ENCODE results near the gene INA. TPM values are rescaled to one million over a fixed set of nuclear protein-coding genes. Genes with fewer than 3 reads are reported as not detected.
A peak's percentile ranks its signal among the peaks of the same experiment; 100 is the strongest.

The INA gene
- total and polyA plus RNA-seq, 12 donors: 0.18 to 18.3 (median 6.8) TPM; not detected in 1

GRCh38 chr10:103307594-103307993 lies 30.7 kb downstream of the INA start:
- Histone ChIP-seq H3K4me3 (no peak overlapping the region), H3K9me3 (replicated peaks in 1 of 3) (no peaks in the 10 kb centered on the region), H3K27ac (no peak overlapping the region), H3K27me3 (no peaks in the 10 kb centered on the region), H3K36me3 (replicated peaks in 1 of 2) (peaks cover 0 to 14% of the 10 kb centered on the region in 2 donors), H3K4me1 (replicated peaks in 1 of 2) (no peaks in the 10 kb centered on the region)
- DNase-seq: no peak
- TF ChIP-seq POLR2A (IDR thresholded peaks at IDR 0.05): no peak
- TF ChIP-seq, protein P1, sequence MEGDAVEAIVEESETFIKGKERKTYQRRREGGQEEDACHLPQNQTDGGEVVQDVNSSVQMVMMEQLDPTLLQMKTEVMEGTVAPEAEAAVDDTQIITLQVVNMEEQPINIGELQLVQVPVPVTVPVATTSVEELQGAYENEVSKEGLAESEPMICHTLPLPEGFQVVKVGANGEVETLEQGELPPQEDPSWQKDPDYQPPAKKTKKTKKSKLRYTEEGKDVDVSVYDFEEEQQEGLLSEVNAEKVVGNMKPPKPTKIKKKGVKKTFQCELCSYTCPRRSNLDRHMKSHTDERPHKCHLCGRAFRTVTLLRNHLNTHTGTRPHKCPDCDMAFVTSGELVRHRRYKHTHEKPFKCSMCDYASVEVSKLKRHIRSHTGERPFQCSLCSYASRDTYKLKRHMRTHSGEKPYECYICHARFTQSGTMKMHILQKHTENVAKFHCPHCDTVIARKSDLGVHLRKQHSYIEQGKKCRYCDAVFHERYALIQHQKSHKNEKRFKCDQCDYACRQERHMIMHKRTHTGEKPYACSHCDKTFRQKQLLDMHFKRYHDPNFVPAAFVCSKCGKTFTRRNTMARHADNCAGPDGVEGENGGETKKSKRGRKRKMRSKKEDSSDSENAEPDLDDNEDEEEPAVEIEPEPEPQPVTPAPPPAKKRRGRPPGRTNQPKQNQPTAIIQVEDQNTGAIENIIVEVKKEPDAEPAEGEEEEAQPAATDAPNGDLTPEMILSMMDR (IDR thresholded peaks at IDR 0.05): no peak
- intact Hi-C loops (cut with DNase I): no loop called here
- 95 to 98% (median 96%) methylated on average over 5 of the region's 5 CpGs for WGBS, 4 donors

DNA sequence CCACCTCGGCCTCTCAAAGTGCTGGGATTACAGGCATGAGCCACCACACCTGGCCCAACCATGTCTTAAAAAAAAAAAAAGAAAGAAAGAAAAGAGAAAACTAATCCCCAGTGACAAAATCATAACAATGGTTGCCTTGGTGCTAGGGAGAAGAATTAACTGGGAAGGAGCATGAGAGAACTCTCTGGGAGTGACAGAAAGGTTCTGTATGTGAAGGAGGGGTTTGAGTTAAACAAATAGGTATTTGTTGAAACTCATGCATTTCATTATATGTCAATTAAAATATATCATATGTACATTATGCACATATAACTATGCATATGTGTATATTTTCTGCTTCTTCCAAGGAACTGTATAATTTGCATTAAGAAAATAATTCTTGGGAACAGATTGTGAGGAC lies 33.3 kb downstream of the INA start:
- Histone ChIP-seq H3K9me3 (replicated peaks in 1 of 3) (no peaks in the 10 kb centered on the region), H3K36me3 (replicated peaks in 1 of 2) (peaks cover 0 to 32% of the 10 kb centered on the region in 2 donors), H3K27ac (no peak overlapping the region), H3K4me3 (no peak overlapping the region), H3K4me1 (replicated peaks in 1 of 2) (no peaks in the 10 kb centered on the region), H3K27me3 (no peaks in the 10 kb centered on the region)
- TF ChIP-seq, protein P1 (IDR thresholded peaks at IDR 0.05): no peak
- no peak for TF ChIP-seq POLR2A (IDR thresholded peaks at IDR 0.05)
- no peak for DNase-seq
- intact Hi-C loops (cut with DNase I): no loop called here
- 86 to 100% (median 97%) methylated on average over 1 of the region's 1 CpG for WGBS, 4 donors

DNA sequence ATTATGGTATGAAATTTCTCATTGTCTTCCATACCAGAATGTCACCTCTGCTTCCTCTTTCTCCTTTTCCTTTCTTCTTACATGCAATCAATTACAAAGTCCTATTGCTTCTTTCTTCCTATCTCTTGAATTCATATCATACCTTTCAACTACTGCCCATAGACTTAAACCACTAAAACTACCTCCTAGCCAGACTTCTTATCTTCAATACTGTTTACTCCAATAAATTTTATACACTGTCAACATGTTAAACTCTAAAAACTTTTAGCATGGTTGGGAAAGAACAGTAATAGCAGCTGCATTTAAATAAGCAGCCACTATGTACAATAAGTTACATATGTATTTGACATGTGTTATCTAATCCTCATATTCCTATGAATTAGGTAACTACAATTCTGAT lies 39.1 kb downstream of the INA start:
- TF ChIP-seq, protein P1 (IDR thresholded peaks at IDR 0.05): no peak
- TF ChIP-seq POLR2A (IDR thresholded peaks at IDR 0.05): no peak
- intact Hi-C loops (cut with DNase I): no loop called here
- no peaks in the 10 kb centered on the region for H3K9me3 ChIP-seq (replicated peaks in 1 of 3)
- peaks cover 0 to 38% of the 10 kb centered on the region in 2 donors for H3K36me3 ChIP-seq (replicated peaks in 1 of 2)
- no peak overlapping the region for H3K4me3 ChIP-seq
- H3K27me3 ChIP-seq: no peaks in the 10 kb centered on the region
- DNase-seq: no peak
- no peak overlapping the region for H3K27ac ChIP-seq
- no peaks in the 10 kb centered on the region for H3K4me1 ChIP-seq (replicated peaks in 1 of 2)

DNA sequence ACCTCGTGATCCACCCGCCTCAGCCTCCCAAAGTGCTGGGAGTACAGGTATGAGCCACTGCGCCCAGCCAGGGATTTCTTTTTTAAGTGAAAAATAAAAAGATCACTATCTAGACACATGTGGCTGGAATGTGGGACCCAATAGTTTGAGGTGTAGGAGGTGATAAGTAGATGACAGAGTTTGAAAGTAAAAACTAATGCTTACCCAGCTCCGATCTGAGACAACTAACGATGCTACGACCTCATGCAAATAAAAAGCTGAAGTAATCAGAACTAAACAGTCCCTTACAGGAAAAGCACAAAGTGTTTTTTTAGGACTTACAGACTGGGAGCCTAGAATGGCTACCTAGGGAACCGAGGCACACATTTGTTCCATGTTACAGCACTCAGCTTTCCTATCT lies 51.0 kb downstream of the INA start:
- WGBS, 4 donors: 90 to 99% (median 98%) methylated on average over 7 of the region's 7 CpGs
- peaks cover 0 to 56% of the 10 kb centered on the region in 2 donors for H3K36me3 ChIP-seq (replicated peaks in 1 of 2)
- H3K27me3 ChIP-seq: no peaks in the 10 kb centered on the region
- DNase-seq: peak in 1 of 7 donors; percentile 9
- intact Hi-C loops (cut with DNase I): no loop called here
- no peaks in the 10 kb centered on the region for H3K9me3 ChIP-seq (replicated peaks in 1 of 3)
- H3K27ac ChIP-seq: no peak overlapping the region
- no peaks in the 10 kb centered on the region for H3K4me1 ChIP-seq (replicated peaks in 1 of 2)
- H3K4me3 ChIP-seq: no peak overlapping the region
- TF ChIP-seq, protein P1 (IDR thresholded peaks at IDR 0.05): no peak
- no peak for TF ChIP-seq POLR2A (IDR thresholded peaks at IDR 0.05)
